OCI-LY1 (cell line): ENCODE results near the gene SPSB3.

ENCODE experiments used
- H2AFZ ChIP-seq: fragments of 200-600 bp; sonication (generic), shearing (Covaris generic); 2 replicates; pipeline ENCODE4 v1.6.0; 2014; ENCODE audit warnings: antibody characterized with exemption, mild to moderate bottlenecking, low read length
- H3F3A ChIP-seq: fragments of 200-600 bp; sonication (generic), shearing (Covaris generic); 2 replicates; pipeline ENCODE4 v1.6.0; 2014; ENCODE audit warnings: mild to moderate bottlenecking, antibody characterized with exemption, low read length, moderate library complexity; ENCODE audit not compliant: insufficient read depth
- H3K27ac ChIP-seq: fragments of 200-600 bp; sonication (generic); 2 replicates; pipeline ENCODE4 v1.5.1; 2014; ENCODE audit warnings: low read length, mixed run types, mild to moderate bottlenecking, low read depth; ENCODE audit not compliant: poor library complexity, severe bottlenecking
- H3K27me3 ChIP-seq: fragments of 200-600 bp; sonication (generic); 2 replicates; pipeline ENCODE4 v1.6.0; 2014; ENCODE audit warnings: antibody characterized with exemption, mild to moderate bottlenecking, low read length, moderate library complexity; ENCODE audit not compliant: insufficient read depth
- H3K36me3 ChIP-seq: fragments of 200-600 bp; sonication (generic); 2 replicates; pipeline ENCODE4 v1.6.1; 2014; ENCODE audit warnings: mild to moderate bottlenecking, antibody characterized with exemption, low read length, moderate library complexity, mixed read lengths; ENCODE audit not compliant: insufficient read depth
- H3K4me1 ChIP-seq: fragments of 200-600 bp; sonication (generic); 2 replicates; pipeline ENCODE4 v1.5.1; 2014; ENCODE audit warnings: mild to moderate bottlenecking, low read length, moderate library complexity; ENCODE audit not compliant: insufficient read depth, severe bottlenecking
- H3K4me2 ChIP-seq: fragments of 200-600 bp; sonication (generic), shearing (Covaris generic); 2 replicates; pipeline ENCODE4 v1.6.1; 2014; ENCODE audit warnings: low read length
- H3K4me3 ChIP-seq: fragments of 200-600 bp; sonication (generic); 2 replicates; pipeline ENCODE4 v1.5.1; 2014; ENCODE audit warnings: low read length, low read depth, mild to moderate bottlenecking, mixed read lengths; ENCODE audit not compliant: poor library complexity, severe bottlenecking
- H3K79me2 ChIP-seq: fragments of 200-600 bp; shearing (Covaris generic); 2 replicates; pipeline ENCODE4 v1.6.1; 2016; ENCODE audit warnings: mixed run types, low read length, mixed read lengths; ENCODE audit not compliant: insufficient read depth
- H3K9ac ChIP-seq: fragments of 200-600 bp; sonication (generic), shearing (Covaris generic); 2 replicates; pipeline ENCODE4 v1.6.1; 2014; ENCODE audit warnings: mild to moderate bottlenecking, low read length, mixed read lengths
- H3K9me2 ChIP-seq: fragments of 200-600 bp; sonication (generic), shearing (Covaris generic); 2 replicates; pipeline ENCODE4 v1.6.1; 2014; ENCODE audit warnings: low read depth, mild to moderate bottlenecking, low read length, mixed read lengths
- H3K9me3 ChIP-seq: fragments of 200-600 bp; shearing (Covaris generic); 2 replicates; pipeline ENCODE4 v1.6.1; 2014; ENCODE audit warnings: low read length, mixed read lengths
- H4K20me1 ChIP-seq: fragments of 200-600 bp; sonication (generic), shearing (Covaris generic); 2 replicates; pipeline ENCODE4 v1.6.0; 2016; ENCODE audit warnings: mild to moderate bottlenecking, low read length; ENCODE audit not compliant: insufficient read depth
- CTCF ChIP-seq: fragments of 200-600 bp; sonication (generic), shearing (Covaris generic); IDR thresholded peaks from 2 replicates; pipeline ENCODE4 v1.5.1; 2017; ENCODE audit warnings: mild to moderate bottlenecking, antibody characterized with exemption, low read length, moderate library complexity, mixed read lengths
- EZH2 ChIP-seq: fragments of 200-600 bp; sonication (generic), shearing (Covaris generic); IDR thresholded peaks from 2 replicates; pipeline ENCODE4 v1.8.0; 2017; ENCODE audit warnings: borderline replicate concordance, mixed run types, mild to moderate bottlenecking, antibody characterized with exemption, low read length, moderate library complexity, mixed read lengths

SPSB3 gene

GRCh38 chr16:1815461-1815860, 33.1 kb upstream of the SPSB3 start:
- no peaks in the 10 kb centered on the region for H3K9me3 ChIP-seq
- H3K4me1 ChIP-seq: no peaks in the 10 kb centered on the region
- no peak overlapping the region for H3K4me2 ChIP-seq
- no peak overlapping the region for H3K9ac ChIP-seq
- H3F3A ChIP-seq: no peaks in the 10 kb centered on the region
- H3K27ac ChIP-seq: no peak overlapping the region
- H3K9me2 ChIP-seq: no peaks in the 10 kb centered on the region
- H3K36me3 ChIP-seq: no peaks in the 10 kb centered on the region
- H4K20me1 ChIP-seq: no peaks in the 10 kb centered on the region
- H3K79me2 ChIP-seq: no peaks in the 10 kb centered on the region
- H3K4me3 ChIP-seq: no peak overlapping the region
- H2AFZ ChIP-seq: no peak overlapping the region
- no peaks in the 10 kb centered on the region for H3K27me3 ChIP-seq
- no peak for TF ChIP-seq CTCF
- TF ChIP-seq EZH2: no peak

GRCh38 chr16:1812732-1813163, 30.4 kb upstream of the SPSB3 start:
- no peaks in the 10 kb centered on the region for H3K9me2 ChIP-seq
- H3K4me1 ChIP-seq: no peaks in the 10 kb centered on the region
- no peaks in the 10 kb centered on the region for H4K20me1 ChIP-seq
- H3K27ac ChIP-seq: no peak overlapping the region
- no peaks in the 10 kb centered on the region for H3K79me2 ChIP-seq
- no peak overlapping the region for H2AFZ ChIP-seq
- H3K36me3 ChIP-seq: no peaks in the 10 kb centered on the region
- H3K4me2 ChIP-seq: no peak overlapping the region
- TF ChIP-seq CTCF: peak; percentile 38; the same call in 1 of the 2 replicates
- TF ChIP-seq EZH2: no peak
- H3K4me3 ChIP-seq: no peak overlapping the region
- no peaks in the 10 kb centered on the region for H3K27me3 ChIP-seq
- H3F3A ChIP-seq: no peaks in the 10 kb centered on the region
- H3K9ac ChIP-seq: no peak overlapping the region
- H3K9me3 ChIP-seq: no peaks in the 10 kb centered on the region

GRCh38 chr16:1810536-1810935, 28.2 kb upstream of the SPSB3 start:
- Histone ChIP-seq H3K4me2 (no peak overlapping the region), H4K20me1 (no peaks in the 10 kb centered on the region), H3K9ac (no peak overlapping the region), H3K27me3 (no peaks in the 10 kb centered on the region), H3K4me1 (no peaks in the 10 kb centered on the region), H3K9me3 (no peaks in the 10 kb centered on the region), H3K27ac (no peak overlapping the region), H3K4me3 (no peak overlapping the region), H3F3A (no peaks in the 10 kb centered on the region), H3K36me3 (peaks cover 3% of the 10 kb centered on the region; the same call in 1 of the 2 replicates), H2AFZ (no peak overlapping the region), H3K79me2 (no peaks in the 10 kb centered on the region), H3K9me2 (no peaks in the 10 kb centered on the region)
- TF ChIP-seq CTCF: no peak
- TF ChIP-seq EZH2: no peak
